ENCODE results near the gene ACTN2.

The ACTN2 gene

GRCh38 chr1:236744533-236744932 is 58.2 kb downstream of the ACTN2 start:
- no peak for DNase-seq

GRCh38 chr1:236746785-236747184 is 60.5 kb downstream of the ACTN2 start:
- no peak for DNase-seq

- DNase-seq: no peak
These were observed 61.1 kb downstream of the ACTN2 start for GRCh38 chr1:236747311-236747985.

- no peak for DNase-seq
These were observed 62.1 kb downstream of the ACTN2 start for GRCh38 chr1:236748268-236748870.

DNA sequence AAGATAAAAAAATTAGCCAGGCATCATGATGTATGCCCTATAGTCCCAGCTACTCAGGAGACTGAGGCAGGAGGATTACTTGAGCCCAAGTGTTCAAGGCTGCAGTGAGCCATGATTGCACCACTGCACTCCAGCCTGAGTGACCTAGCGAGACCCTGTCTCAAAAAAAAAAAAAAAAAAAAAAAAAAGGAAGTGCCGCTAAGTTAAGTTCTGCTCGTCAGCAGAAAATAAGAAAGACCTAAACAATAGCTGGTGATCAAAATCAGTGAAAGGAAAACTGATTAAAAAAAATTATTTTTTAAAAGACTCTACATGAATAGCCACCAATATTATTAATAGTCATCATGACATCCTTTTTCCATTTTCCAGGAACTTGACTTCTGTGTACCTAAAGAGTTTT is 64.6 kb downstream of the ACTN2 start:
- DNase-seq: no peak

DNA sequence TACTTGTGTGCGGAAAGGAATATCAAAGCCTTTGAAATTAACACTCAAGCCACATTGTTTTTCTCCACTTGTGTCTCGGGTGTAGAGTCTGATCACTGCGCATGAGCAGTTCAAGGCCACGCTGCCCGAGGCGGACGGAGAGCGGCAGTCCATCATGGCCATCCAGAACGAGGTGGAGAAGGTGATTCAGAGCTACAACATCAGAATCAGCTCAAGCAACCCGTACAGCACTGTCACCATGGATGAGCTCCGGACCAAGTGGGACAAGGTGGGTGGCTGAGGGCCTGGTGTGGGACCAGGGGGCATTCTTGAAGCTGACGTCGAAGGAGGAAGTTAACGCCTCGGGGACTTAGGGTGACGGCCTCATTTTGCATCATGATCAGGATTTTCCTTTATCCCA is 65.1 kb downstream of the ACTN2 start:
- no peak for DNase-seq

- DNase-seq: no peak
These were observed 65.6 kb downstream of the ACTN2 start for GRCh38 chr1:236751935-236752334.

DNA sequence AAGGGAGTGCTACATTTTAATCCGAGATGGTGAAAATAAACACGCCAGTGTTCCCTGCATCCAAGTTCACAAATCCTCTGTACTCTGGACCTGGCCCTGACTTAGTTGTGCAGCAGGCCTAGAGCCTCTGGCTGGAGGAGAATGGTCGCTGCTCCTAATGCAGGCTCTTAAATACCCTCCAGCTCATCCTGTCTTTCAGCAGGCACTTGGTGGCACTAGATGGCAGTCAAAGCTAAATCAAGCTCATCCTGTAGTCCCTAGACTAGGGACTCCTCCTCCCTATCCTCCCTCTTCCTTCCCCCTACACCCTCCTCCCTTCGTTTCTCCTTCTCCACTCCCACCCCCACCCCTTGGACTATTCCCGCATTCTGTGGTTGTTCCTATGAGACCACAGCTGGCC is 67.2 kb downstream of the ACTN2 start:
- no peak for DNase-seq

GRCh38 chr1:236753964-236754363 is 67.7 kb downstream of the ACTN2 start:
- no peak for DNase-seq

- no peak for DNase-seq
These were observed 68.4 kb downstream of the ACTN2 start for GRCh38 chr1:236754525-236755210.

GRCh38 chr1:236757640-236758039 is 71.3 kb downstream of the ACTN2 start:
- no peak for DNase-seq

DNA sequence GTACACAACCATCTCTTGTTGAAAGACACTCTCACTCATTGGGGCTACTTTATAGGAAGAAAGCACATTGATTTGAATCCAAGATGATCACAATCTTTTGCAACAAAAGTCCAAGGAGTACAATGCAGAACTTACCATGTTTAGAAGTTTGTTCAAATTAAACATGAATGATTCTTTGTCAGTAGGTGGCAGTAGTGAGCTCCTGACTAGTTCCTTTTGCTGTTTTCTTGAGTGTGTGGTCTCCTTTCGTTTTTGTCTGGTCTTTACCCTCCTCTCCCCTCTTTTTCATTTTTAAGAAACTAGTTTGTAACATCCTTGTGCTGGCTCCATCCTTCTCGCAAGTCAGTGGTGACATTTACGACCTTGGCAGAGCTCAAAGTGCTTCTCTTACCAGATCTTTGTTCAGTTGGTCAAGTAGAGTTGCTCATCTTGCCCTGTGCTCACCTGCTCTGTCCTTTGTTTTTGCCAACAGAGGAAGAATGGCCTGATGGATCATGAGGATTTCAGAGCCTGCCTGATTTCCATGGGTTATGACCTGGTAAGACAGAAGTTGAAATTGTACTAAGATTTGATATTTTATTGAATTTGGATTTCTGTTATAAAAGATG is 73.1 kb downstream of the ACTN2 start:
- peak; percentile 53 for DNase-seq

DNA sequence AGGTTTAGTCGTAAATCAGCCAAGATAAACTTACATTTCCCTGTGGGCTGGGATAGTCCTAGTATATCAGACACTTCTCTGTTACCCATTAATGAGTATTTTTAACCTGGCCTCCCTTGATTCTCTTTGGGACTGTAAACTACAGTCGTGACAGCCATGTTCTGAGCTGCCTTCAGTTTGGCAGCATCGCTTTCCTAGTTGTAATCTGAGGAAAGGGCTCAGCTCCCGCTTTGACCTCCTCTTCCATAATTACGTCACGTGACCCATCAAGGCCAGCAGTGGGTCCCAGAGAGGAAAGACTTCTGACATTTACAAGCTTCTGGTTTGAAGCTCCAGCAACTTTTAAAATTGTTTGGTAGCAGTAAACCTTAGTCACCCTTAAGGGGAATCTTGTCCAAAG is 74.2 kb downstream of the ACTN2 start:
- no peak for DNase-seq

- DNase-seq: no peak
These were observed 74.7 kb downstream of the ACTN2 start for GRCh38 chr1:236760986-236761385.

GRCh38 chr1:236761397-236762132 is 75.3 kb downstream of the ACTN2 start:
- no peak for DNase-seq

DNA sequence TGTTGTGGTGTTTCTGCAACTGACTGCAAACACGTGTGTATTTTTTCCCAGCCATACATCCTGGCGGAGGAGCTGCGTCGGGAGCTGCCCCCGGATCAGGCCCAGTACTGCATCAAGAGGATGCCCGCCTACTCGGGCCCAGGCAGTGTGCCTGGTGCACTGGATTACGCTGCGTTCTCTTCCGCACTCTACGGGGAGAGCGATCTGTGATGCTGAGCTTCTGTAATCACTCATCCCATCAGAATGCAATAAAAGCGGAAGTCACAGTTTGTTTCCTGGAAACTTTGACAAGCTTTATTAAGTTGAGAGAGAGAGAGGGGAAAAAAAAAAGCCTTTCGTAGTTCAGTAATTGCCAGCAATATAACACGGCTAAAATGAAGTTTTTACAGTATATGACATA is 76.1 kb downstream of the ACTN2 start:
- DNase-seq: no peak

DNA sequence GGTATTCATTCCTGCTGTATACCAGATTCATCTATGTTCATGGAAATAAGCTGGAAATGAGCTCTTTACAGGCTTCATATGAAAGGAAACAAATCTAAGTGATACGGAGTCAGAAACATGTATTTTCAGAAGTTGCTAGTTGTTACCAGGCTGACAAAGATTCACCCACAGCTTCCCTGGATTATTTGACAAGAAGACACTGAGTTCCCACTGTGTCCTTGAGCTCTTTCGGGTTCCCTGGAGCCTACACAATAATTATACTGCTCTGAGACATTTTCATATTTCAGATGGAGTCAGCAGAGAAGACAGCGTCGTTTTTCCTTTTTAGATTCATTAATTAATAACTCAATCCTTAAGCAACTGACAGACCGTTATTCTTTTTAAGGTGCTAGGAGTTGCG is 79.5 kb downstream of the ACTN2 start:
- DNase-seq: no peak

- no peak for DNase-seq
These were observed 80.2 kb downstream of the ACTN2 start for GRCh38 chr1:236766506-236766905.

DNA sequence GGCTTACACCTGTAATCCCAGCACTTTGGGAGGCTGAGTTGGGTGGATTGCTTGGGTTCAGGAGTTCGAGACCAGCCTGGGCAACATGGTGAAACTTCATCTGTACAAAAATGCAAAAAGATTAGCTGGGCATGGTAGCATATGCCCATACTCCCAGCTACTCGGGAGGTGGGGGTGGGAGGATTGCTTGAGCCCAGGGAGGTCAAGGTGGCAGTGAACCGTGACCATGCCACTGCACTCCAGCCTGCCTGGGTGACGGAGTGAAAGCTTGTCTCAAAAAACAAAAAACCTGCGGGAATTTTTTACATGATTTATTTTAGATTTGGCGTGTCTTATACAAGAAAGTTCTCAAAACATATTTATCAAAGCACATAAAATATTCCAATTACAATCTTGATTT is 81.0 kb downstream of the ACTN2 start:
- no peak for DNase-seq

GRCh38 chr1:236768601-236769000 is 82.3 kb downstream of the ACTN2 start:
- DNase-seq: no peak

DNA sequence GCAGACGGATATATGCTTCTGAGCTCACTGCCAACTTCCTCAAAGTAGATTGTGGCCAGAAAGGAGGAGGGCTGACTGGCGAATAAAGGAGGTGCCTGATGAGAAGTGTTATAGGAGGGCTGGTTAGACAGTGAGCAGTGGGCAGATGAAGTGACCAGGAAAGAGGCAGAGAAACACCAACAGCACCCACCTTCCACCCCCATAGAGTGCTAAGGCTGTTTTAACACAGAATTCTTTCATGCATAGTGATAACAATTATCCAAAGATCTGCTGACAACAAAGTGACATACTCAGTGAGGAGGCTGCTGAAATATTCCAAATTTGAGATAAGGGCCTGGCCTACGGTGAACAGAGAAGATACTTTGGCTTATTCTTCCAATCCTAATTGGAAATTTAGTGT is 87.6 kb downstream of the ACTN2 start:
- DNase-seq: no peak

DNA sequence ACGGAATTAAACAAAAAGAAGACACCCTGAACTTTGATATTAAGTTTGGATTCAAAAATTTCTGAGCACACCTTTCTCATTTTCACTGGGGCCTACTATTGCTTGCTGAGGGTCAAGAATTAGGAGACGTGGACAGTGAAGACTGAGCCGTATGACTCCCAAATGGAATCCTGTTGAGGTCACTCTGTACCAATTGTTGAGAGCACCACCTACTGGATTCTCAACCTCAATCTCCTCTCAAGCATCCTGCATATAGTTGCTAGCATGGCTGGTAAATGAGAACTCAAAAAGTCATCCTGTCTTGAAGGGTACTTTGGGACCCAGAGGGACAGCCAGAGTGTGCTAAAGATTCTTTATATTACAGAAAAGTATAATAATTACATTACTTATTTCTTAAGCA is 88.6 kb downstream of the ACTN2 start:
- DNase-seq: no peak

DNA sequence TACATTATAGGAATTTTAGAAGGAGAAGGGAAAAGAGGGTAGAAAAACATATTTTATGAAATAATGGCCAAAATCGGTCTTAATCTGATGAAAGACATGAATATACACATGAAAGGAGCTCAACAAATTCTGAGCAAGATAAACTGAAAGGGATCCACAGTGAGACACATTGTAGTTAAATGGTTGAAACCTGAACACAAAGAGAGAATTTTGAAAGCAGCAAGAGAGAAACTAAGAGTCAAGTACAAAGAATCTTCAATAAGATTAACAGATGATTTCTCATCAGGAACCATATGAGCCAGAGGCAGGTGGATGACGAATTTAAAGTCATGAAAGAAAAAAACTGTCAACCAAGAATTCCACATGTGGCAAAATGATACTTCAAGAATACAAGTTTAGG is 93.0 kb downstream of the ACTN2 start:
- no peak for DNase-seq
